ENCODE data around the gene FADS6.

GRCh38 chr17:74892013-74892841 lies 1.2 kb downstream of the FADS6 start:
- TF ChIP-seq EZH2 (IDR thresholded peaks at IDR 0.05; ENCODE audit: low read length, unreplicated experiment) (no peak), EZH2phosphoT487 (IDR thresholded peaks at IDR 0.05; ENCODE audit: borderline replicate concordance, low read length) (no peak), CTCF (conservative IDR thresholded peaks at IDR 0.05; ENCODE audit: low read depth, low read length) (peak; percentile 29; the same call in 1 of the 2 replicates)

All from PC-3 (cell line).